DMS114 treated with DMSO at 0.1 percent for 48 hours (cell line): ENCODE measurements around the gene ATRNL1.

Experiments
- DNase-seq: peaks from one replicate; lab custom pipeline; 2025; ENCODE audit not compliant: unreplicated experiment; lab: John Stamatoyannopoulos, UW

ATRNL1 gene

GRCh38 chr10:115093286-115093775 is at the start of gene ATRNL1:
TSS of gene ATRNL1 (plus strand) at chr10:115093365. CDS start at chr10:115093751, 386 bp downstream.
- DNase-seq, result no peak

DNA sequence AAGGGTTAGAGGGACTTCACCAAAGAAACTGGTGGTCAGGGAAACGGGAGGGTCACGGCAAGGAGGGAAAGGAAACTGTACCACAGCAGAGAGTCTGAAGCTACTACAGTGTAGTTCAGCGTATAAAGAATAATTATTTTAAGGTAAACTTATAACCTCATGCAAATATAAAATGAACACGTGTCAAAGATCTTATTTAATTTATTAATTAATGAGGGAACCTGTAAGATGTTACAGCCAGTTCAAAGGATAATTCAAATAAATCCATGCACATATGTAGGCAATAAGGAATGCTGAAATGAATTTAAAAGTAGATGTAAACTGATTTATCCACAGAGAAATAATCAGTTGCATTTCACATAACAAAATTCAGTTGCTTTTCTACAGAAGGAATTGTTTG is 49.4 kb upstream of the ATRNL1 start:
- no peak for DNase-seq

GRCh38 chr10:115044891-115045290 is 48.3 kb upstream of the ATRNL1 start:
- no peak for DNase-seq

DNA sequence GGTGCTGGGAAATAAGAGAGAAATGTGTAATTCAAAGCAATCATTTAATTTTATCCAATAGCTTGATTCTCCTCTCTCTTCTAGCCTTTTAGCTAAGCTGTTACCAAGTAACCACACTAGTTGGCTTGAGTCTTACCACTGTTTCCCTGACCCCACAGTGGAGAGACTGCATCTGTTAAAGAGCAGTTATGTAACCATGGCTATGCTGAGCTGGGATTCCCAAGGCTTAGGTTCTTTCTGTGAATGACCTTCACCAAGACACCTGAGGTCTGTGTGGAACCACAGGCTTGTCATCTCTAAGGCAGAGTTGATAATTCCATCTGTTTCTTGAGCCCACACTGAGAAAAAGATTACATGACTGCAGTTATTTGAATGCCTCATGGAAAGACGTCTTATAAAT is 47.7 kb upstream of the ATRNL1 start:
- DNase-seq, result no peak

GRCh38 chr10:115046686-115047236 is 46.4 kb upstream of the ATRNL1 start:
- DNase-seq, result no peak

- no peak for DNase-seq
These were observed 45.5 kb upstream of the ATRNL1 start for GRCh38 chr10:115047705-115048104.

- DNase-seq, result no peak
These were observed 43.8 kb upstream of the ATRNL1 start for GRCh38 chr10:115049318-115049717.

DNA sequence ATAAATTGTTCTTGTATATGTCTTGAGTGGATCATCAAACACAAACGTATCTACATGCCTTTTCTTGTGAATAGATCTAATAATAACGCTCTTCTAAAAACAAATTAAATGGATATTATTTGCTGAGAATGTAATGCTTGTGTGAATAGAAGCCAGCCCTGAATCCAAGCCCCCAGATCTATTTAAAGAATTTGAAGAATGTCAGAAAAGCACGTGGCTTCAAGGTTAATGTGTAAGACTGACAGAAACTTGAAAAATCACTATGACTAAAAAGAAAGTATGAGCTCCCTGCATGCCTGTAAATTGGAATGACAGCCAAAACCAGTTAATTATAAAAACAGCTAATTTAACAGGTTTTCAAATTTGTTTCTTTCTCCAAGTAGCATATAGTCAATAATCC is 43.2 kb upstream of the ATRNL1 start:
- no peak for DNase-seq

DNA sequence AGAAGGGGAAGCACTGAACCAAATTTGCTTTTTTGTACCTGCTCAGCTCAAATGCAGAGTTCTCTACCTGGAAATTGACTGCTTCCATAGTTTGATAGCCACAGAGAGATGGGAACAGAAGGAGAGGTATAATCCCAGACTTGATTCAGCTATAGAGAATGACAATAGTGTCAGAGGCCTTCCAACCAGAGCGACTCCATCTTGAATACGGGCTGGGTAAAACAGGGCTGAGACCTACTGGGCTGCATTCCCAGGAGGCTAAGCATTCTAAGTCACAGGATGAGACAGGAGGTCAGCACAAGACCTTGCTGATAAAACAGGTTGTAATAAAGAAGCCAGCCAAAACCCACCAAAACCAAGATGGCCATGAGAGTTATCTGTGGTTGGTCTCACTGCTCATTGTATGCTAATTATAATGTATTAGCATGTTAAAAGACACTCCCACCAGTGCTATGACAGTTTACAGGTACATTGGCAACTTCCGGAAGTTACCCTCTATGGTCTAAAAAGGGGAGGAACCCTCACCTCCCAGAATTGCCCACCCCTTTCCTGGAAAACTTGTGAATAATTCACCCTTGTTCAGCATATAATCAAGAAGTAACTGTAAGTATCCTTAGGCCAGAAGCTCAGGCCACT is 42.7 kb upstream of the ATRNL1 start:
- no peak for DNase-seq

- no peak for DNase-seq
These were observed 41.9 kb upstream of the ATRNL1 start for GRCh38 chr10:115051216-115051615.

DNA sequence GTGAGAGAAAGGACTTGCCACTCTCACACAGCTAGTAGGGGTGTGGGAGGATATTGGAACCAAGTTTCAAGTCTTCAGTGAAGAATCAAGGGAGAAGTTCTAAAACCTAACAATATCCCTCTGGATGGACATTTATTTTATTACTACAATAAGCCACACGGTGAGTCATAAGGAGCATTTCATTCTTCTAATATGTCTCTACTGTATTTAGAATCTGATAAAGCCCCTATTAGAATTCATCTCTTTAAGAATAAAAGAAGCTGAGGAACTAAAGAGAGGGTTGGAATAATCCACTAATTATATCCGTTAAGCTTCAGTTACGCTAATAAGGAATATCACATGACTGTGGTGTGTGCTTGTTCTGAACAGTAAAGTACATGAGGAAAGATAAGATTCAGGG is 40.9 kb upstream of the ATRNL1 start:
- DNase-seq, result no peak

DNA sequence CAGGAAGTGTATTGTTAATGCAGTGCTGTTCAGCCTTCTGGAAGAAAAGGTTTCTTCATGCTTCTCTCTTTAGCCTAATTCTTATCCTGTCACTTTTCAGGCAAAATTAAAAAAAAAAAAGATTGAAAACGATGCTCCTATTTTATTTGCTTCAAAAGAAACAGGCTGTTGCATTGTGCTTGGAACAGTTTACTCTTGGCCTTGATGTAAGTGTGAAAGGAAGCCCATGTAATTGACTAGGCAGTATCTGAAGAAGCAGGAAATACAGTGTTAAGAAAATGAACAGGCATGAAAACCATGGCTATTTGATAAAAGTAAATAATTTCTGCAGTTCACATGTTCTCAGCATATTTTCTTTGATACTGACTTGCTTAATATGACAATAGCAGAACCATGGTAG is 40.4 kb upstream of the ATRNL1 start:
- DNase-seq, result no peak

DNA sequence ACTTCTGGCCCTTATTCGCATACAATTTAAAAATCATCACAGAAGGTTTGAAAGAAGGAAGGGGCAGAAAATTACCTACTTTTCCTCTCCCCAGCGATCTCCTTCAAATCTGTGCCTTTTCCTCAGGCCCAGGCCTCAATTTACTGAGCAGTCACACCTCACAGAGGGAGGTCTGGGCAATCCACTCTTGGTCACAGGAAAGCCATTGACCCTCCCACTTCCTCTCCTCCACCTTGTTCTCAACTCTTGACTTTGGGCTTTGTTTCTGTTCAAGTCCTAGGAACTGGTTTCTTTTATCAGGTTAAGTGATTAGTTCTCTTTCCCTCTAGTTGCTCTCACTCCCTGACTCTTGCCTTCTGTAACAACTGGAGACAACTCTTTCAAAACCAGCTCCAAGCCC is 37.0 kb upstream of the ATRNL1 start:
- no peak for DNase-seq

DNA sequence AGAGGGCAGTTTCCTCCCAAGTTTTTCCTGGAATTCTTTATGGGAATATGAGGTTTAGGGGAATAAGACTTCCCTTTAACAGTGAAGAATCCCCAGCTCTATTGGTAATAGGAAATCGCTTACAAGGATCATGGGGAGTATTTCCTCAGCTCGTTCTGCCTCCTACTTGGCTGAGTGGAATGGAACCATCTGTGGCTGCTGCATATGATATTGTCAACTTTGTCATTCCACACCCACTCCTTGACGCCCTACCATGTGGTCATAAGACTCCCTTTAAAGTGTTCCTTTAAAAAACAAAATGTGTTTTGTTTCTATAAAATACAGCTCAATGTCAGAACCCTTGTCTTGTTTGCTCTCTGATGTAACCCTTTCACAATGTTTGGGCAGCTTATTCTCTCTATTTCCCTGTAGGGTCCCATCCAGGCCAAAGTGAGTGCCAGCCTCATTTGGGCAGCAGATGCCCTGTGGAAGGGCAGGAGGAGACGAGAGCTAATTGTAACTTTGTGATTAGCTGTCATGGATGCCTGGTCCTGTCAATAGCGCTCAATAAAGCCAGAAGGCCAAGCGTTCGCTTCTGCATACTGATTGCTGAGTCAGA is 33.8 kb upstream of the ATRNL1 start:
- no peak for DNase-seq

DNA sequence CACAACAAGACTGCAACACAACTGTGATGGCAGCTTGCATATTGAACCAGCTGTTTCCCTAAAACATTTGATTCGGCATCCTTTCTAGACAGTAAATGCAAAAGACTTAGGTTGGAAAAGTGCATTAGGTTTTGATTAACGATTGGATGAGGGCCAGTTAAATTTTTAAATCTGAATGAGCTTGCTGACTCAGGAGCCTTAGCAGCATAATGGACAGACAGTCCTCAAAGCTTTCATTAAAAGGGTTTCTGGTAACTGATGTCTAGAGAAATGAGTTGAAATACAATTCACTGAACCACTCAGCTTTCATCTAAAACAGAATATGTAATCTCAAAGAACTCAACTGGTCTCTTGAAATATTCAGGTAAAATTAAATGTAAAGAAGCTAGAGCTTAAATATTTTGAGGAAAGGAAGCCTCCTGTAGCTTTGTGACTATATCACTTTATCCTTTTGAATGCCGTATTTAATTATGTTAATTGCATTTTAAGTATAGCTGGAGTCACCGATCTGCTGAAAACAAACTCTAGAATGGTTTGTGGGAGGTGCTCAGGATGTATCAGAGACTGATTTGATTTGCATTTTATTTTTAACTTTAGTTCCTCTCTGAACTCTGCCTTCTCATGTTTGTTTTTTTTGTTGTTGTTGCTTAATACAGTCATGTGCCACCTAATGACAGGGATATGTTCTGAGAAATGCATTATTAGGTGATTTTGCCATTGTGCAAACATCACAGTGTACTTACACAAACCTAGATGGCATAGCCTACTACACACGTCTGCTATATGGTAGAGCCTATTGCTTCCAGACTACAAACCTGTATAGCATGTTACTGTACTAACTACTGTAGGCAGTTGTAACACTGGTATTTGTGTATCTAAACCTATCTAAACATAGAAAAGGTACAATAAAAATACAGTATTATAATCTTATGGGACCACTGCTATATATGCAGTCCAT is 29.2 kb upstream of the ATRNL1 start:
- DNase-seq, result no peak

DNA sequence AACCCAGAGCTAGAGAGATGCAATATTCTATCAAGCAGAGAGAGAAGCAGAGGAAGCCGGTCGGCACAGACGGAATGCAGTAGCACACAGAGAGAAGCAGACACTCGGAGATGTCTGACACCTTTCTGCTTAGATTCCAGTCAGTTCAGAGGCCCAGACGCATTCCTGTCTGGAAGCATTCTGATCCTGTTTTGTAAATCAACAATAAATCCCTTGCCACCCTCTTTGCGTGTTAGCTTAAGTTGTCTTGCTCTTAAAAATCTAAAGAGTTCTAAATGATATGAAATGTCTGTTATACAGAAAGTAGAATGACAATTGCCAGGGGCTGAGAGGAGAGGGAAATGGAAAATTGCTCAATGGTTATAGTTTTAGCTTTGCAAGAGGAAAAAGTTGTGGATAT is 27.4 kb upstream of the ATRNL1 start:
- no peak for DNase-seq

DNA sequence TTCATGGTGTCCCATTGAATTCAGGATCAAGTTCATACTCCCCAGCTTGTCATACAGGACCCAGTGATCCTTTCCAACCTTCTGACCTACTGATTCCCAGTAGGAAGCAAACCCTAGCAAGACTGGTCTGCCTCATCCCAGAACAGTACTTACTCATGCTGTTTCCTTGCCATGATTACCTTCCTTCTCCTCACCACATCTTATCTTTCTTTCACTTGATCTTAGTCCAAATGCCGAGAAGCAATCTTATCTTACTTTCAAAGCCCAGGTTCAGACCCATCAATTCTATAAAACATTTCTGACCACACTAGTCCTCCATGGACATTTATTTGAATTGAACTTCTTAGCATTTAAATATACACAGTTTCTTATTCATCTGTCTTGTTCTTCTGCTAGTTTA is 26.6 kb upstream of the ATRNL1 start:
- no peak for DNase-seq

DNA sequence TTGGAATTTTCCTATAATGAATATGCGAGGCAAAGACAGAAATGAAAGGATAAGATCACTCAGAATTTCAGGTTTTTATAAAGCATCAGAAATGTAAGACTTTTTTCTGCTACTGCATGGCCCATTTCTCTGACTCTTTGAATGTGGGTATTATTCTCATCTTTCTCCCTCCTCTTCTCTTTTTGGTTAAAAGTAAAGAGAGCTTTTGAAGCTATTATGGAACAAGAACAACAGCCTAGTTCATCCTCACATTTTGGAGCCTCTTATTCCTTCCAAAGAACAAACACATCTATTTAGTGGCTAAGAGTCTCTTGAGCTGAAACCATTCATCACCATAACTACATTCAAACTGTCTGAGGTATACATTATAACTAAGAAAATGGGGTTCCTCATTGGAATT is 19.4 kb upstream of the ATRNL1 start:
- no peak for DNase-seq

GRCh38 chr10:115082506-115082905 is 10.7 kb upstream of the ATRNL1 start:
- DNase-seq, result no peak

DNA sequence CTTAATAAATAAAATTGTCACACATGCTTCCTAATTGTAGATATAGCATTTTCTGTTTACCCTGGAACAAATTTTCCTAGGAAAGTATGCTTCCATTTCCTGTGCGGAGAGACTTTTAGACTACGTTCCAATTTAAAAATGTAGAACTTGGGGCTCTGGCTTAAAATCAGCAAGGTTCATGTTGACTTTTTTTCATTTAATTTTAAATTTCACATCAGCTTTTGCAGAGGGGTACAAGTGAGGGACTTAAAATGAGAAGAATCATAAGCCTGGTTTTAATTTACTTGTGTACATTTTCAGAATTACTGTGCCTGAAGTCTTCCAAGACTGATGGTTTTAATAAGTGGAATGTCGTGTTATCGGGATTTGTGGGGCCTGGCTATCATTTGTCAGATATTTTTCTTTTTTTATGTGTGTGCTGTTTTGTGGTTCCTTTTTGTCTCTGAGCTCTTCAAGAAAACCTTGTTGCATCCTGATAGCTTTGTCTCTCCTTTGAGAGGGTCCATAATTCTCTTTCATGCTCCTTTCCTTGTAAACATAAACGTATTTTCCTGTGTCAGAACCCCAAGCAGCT is 8.8 kb upstream of the ATRNL1 start:
- no peak for DNase-seq

DNA sequence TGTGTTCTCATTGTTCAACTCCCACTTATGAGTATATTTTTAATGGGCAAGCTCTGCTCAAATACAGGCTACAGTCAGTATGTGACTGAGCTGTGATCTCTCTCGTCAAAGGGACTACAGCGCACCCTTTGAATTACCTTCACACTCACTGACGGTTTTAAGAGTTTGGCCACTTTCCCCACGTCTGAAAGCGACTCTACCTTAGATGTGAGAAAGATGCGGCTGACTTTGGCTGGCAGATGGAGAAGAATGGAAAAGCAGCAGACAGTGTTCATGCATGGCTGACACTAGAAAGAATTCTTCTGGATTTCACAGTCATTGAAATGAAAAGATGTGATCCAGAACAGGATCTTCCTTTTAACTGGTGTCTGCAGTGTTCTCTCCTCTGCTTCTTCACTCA is 2.0 kb upstream of the ATRNL1 start:
- DNase-seq, result no peak
